Duodenal mucosa (tissue), 2 donors: Measurements from ENCODE around the gene MMRN2.

Source experiments
- H3K27ac ChIP-seq: one replicate; pipeline ENCODE4 v1.7.0; 2013; ENCODE audit warnings: low read depth, low read length
- H3K27me3 ChIP-seq, 2 donors: one replicate each; pipeline ENCODE4 v1.7.0; 2013; ENCODE audit warnings: low read length in 2 of 2, control low read depth in 1 of 2; ENCODE audit not compliant: insufficient read depth in 2 of 2, control insufficient read depth in 1 of 2
- H3K36me3 ChIP-seq, 2 donors: one replicate each; pipeline ENCODE4 v1.7.0; 2013; ENCODE audit warnings: low read length in 2 of 2, control low read depth in 1 of 2; ENCODE audit not compliant: insufficient read depth in 2 of 2, control insufficient read depth in 1 of 2
- H3K4me1 ChIP-seq, 2 donors: one replicate each; pipeline ENCODE4 v1.7.0; 2013; ENCODE audit warnings: low read length in 2 of 2, control low read depth in 1 of 2; ENCODE audit not compliant: insufficient read depth in 2 of 2, control insufficient read depth in 1 of 2
- H3K4me3 ChIP-seq, 2 donors: one replicate each; pipeline ENCODE4 v1.7.0; 2013; ENCODE audit warnings: low read length in 2 of 2, low read depth in 1 of 2
- H3K9ac ChIP-seq, 2 donors: one replicate each; pipeline ENCODE4 v1.7.0; 2013; ENCODE audit warnings: low read length in 2 of 2, low read depth in 1 of 2
- H3K9me3 ChIP-seq, 2 donors: one replicate each; pipeline ENCODE4 v1.7.0; 2013; ENCODE audit warnings: low read length in 2 of 2, control low read depth in 1 of 2; ENCODE audit not compliant: control insufficient read depth in 1 of 2

MMRN2 gene

DNA sequence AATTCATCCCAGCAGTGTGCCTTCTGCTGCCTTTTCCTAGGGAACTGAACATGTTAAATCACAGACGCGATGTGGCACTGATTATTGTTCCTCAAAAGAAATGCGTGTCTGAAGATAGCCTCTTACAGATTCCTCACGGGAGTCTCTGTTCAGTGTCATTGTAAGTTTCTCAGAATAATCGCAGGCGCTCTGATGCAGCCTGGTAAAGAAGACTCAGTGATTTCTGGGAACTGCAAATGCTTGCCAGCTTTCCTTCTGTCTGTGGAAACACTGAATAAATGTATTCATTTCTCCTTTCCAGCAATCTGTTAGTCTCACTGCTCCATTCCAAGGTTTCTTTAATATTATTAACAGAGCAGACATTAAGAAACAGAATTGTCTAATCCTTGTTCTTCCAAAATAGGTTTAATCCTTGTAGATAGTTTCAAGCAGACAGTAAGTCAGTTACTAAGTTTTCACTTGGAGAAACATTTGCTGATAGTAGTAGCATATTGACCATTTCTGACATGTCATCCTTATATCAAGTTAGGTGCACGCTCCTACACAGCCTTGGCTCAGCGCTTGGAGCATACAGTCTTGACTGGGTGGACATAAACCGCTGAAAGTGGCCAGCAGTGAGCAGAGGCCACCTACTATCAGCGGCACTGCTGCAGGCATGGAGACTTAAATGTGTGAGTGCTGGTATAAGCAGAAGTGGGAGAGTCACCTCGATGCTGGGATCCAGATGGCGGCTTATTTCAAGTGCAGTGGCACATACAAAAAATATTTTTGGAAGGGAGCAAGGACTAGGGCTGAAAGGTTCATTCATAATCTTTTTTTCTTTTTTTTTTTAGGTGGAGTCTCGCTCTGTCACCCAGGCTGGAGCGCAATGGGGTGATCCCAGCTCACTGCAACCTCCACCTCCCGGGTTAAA, 27.7 kb downstream of the MMRN2 start:
- H3K4me3 ChIP-seq: no peak overlapping the region
- no peak overlapping the region for H3K9ac ChIP-seq
- no peaks in the 10 kb centered on the region for H3K9me3 ChIP-seq
- H3K27me3 ChIP-seq: no peaks in the 10 kb centered on the region
- no peak overlapping the region for H3K27ac ChIP-seq
- H3K4me1 ChIP-seq: no peaks in the 10 kb centered on the region
- peaks cover 0 to 17% of the 10 kb centered on the region in 2 donors for H3K36me3 ChIP-seq

DNA sequence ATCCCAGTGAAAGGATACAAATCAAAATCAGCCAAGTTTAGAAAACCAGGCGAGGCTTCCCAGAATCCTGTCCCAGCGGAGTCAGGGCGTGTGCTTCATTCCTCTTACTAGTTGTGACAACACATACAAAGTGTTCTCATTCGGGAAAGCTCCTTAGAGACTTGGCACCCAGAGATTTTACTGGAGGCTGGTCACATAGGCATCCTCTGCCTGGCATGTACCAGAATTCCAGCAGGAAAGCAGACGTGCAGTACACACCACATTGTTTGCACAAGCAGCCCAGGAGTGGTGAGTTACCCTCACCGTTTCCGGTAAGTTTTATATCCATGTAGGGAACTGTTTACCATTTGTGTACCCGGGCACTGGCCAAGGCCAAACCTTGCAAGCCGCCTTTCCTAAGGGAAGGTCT, 34.9 kb downstream of the MMRN2 start:
- H3K4me3 ChIP-seq: no peak overlapping the region
- H3K27ac ChIP-seq: no peak overlapping the region
- H3K4me1 ChIP-seq: no peaks in the 10 kb centered on the region
- no peaks in the 10 kb centered on the region for H3K9me3 ChIP-seq
- H3K27me3 ChIP-seq: no peaks in the 10 kb centered on the region
- peaks cover 9 to 44% of the 10 kb centered on the region in 2 donors for H3K36me3 ChIP-seq
- no peak overlapping the region for H3K9ac ChIP-seq

DNA sequence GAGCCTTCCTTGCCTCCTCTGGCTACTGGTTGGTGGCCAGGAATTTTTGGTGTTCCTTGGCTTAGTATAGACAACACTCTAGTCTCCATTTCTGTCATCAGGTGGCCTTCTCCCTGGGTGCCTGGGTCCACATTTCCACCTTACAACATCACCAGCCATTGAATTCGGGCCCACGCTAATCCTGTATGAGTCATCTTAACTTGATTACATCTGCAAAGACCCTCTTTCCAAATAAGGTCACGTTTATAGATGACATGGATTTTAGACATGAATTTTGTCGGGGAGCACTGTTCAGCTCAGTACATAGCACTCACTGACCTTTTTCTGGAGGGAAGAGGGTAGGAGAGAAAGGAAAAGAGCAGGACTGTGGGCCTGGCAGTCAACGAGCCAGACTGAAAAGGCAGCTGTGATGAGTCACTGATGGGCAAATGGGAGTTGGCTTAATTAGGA, 39.4 kb downstream of the MMRN2 start:
- Histone ChIP-seq H3K4me1 (no peaks in the 10 kb centered on the region), H3K27ac (no peak overlapping the region), H3K27me3 (no peaks in the 10 kb centered on the region), H3K9ac (no peak overlapping the region), H3K9me3 (no peaks in the 10 kb centered on the region), H3K4me3 (no peak overlapping the region), H3K36me3 (peaks cover 8 to 52% of the 10 kb centered on the region in 2 donors)

DNA sequence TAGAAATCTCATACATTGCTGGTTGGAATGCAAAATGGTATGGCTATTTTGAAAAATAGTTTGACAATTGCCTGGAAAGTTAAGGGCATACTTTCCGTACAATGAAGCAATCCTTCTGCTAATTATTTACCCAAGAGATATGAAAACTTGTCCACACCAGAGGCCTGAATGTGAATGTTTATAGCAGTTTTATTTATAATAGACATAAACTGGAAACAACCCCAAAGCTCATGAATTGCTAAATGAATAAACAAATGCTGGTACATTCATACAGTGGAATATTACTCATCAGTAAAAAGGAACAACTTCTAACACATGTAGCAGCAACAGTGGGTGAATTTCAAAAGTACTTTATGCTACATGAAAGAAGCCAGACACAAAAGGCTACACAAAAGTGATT, 42.7 kb downstream of the MMRN2 start:
- no peaks in the 10 kb centered on the region for H3K4me1 ChIP-seq
- H3K4me3 ChIP-seq: no peak overlapping the region
- H3K9ac ChIP-seq: no peak overlapping the region
- no peaks in the 10 kb centered on the region for H3K27me3 ChIP-seq
- H3K27ac ChIP-seq: no peak overlapping the region
- peaks cover 8 to 30% of the 10 kb centered on the region in 2 donors for H3K36me3 ChIP-seq
- no peaks in the 10 kb centered on the region for H3K9me3 ChIP-seq

GRCh38 chr10:86905429-86905828, 52.0 kb downstream of the MMRN2 start:
- Histone ChIP-seq H3K27me3 (no peaks in the 10 kb centered on the region), H3K27ac (no peak overlapping the region), H3K4me3 (no peak overlapping the region), H3K9ac (no peak overlapping the region), H3K9me3 (no peaks in the 10 kb centered on the region), H3K4me1 (peaks cover 0 to 10% of the 10 kb centered on the region in 2 donors), H3K36me3 (peaks cover 27 to 42% of the 10 kb centered on the region in 2 donors)

- Histone ChIP-seq H3K27me3 (no peaks in the 10 kb centered on the region), H3K36me3 (peaks cover 27 to 42% of the 10 kb centered on the region in 2 donors), H3K4me3 (no peak overlapping the region), H3K9me3 (no peaks in the 10 kb centered on the region), H3K4me1 (peaks cover 0 to 10% of the 10 kb centered on the region in 2 donors), H3K27ac (no peak overlapping the region), H3K9ac (no peak overlapping the region)
Observed at GRCh38 chr10:86904600-86904999, 52.8 kb downstream of the MMRN2 start.

- H3K27ac ChIP-seq: no peak overlapping the region
- H3K36me3 ChIP-seq: peaks cover 24 to 39% of the 10 kb centered on the region in 2 donors
- H3K4me3 ChIP-seq: no peak overlapping the region
- no peak overlapping the region for H3K9ac ChIP-seq
- H3K27me3 ChIP-seq: no peaks in the 10 kb centered on the region
- peaks cover 0 to 10% of the 10 kb centered on the region in 2 donors for H3K4me1 ChIP-seq
- H3K9me3 ChIP-seq: no peaks in the 10 kb centered on the region
Observed at GRCh38 chr10:86900955-86901354, 56.5 kb downstream of the MMRN2 start.

DNA sequence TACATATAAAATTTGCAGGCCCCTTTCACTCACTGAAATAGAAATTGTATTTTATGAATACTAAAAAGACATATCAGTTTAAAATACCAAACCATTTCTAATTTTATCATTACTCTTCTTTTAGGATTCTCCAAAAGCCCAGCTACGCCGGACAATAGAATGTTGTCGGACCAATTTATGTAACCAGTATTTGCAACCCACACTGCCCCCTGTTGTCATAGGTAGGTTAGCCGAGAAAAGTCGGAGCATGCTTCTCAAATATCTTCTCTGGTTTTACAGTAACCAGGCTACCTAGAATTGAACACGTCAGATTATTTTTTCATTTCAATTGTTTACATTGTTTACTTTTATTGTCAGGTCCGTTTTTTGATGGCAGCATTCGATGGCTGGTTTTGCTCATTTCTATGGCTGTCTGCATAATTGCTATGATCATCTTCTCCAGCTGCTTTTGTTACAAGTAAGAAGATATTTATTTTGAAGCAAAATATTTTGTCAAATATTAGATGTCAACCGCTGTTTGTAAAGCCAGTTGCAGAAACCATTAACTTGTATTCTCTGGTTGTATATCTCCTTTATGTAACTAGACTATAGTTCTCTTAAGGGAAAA, 57.6 kb downstream of the MMRN2 start:
- Histone ChIP-seq H3K9ac (no peak overlapping the region), H3K9me3 (no peaks in the 10 kb centered on the region), H3K27ac (no peak overlapping the region), H3K27me3 (no peaks in the 10 kb centered on the region), H3K36me3 (peaks cover 18 to 29% of the 10 kb centered on the region in 2 donors), H3K4me1 (peaks cover 0 to 10% of the 10 kb centered on the region in 2 donors), H3K4me3 (no peak overlapping the region)

- Histone ChIP-seq H3K36me3 (peaks cover 11 to 24% of the 10 kb centered on the region in 2 donors), H3K4me3 (no peak overlapping the region), H3K27me3 (no peaks in the 10 kb centered on the region), H3K4me1 (peaks cover 0 to 10% of the 10 kb centered on the region in 2 donors), H3K27ac (no peak overlapping the region), H3K9ac (no peak overlapping the region), H3K9me3 (no peaks in the 10 kb centered on the region)
Observed at GRCh38 chr10:86899132-86899531, 58.3 kb downstream of the MMRN2 start.

GRCh38 chr10:86898511-86898910, 58.9 kb downstream of the MMRN2 start:
- H3K4me3 ChIP-seq: no peak overlapping the region
- peaks cover 11 to 27% of the 10 kb centered on the region in 2 donors for H3K36me3 ChIP-seq
- H3K9me3 ChIP-seq: no peaks in the 10 kb centered on the region
- H3K4me1 ChIP-seq: peaks cover 0 to 10% of the 10 kb centered on the region in 2 donors
- H3K27me3 ChIP-seq: no peaks in the 10 kb centered on the region
- no peak overlapping the region for H3K27ac ChIP-seq
- H3K9ac ChIP-seq: no peak overlapping the region
